Fibroblast of skin of scalp (primary cell): ENCODE data around the gene TAOK3.
"Not testable (repeated sequence)": the region's sequence is repeated elsewhere in the genome, so short reads cannot be mapped to it uniquely, and the experiment has no call there.

Experiments
- DNase-seq: peaks from one replicate; pipeline ENCODE4 v3.0.0-alpha.2; 2013

TAOK3 gene

DNA sequence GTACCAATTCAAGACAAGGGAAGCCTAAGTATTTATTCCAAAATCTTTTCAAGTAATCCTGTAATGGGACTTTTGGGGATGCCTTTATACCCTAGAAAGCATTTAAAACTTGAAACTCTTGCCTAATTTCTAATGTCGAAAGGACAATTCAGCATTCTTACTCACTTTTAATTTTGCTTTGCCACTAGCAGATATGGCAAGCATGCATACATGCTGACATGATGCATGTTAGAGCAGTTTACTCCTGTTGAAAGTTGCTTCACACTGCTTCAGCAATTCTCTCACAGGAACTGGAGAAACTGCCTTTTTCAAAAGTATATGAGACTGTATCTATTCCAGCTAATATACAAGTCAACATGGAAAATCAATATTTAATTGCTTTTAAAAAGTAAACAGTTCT is 79.9 kb downstream of the TAOK3 start:
- no peak for DNase-seq

- no peak for DNase-seq
Measured at GRCh38 chr12:118290130-118290529, 82.6 kb downstream of the TAOK3 start.

DNA sequence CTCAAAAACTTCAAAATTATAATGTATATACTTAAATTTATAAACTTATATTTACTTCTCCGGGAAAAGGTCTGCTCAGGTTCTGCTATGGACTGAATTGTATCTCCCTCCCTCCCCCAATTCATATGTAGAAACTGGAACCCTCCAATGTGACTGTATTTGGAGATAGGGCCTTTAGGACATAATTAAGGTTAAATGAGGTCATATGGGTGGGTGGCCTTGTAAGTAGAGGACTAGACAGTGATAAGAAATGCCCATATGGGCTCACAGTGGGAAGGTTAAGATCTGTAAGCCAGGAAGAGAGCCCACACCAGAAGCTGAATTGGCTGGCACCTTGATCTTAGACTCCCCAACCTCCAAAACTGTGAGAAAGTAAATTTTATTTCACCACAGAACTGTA is 84.5 kb downstream of the TAOK3 start:
- no peak for DNase-seq

- no peak for DNase-seq
Measured at GRCh38 chr12:118287728-118288127, 85.0 kb downstream of the TAOK3 start.

DNA sequence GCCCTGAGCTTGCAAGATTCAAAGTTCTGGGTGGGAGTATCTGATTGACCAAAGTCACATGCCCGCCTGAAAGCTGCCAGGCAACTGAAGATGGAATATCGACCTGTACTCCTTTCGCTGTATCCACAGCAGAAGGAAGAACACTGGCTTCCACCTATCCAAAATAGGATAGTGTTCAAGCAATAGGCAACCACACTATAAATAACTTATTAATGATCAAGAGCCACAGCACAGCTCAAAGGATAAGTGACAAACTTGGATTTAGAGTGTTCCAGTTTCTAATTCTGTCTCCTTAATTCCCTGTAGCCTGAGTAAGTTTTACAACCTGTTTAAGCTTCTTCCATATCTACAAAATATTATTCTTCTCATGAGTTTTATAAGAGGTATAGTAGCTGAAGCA is 89.9 kb downstream of the TAOK3 start:
- DNase-seq, result no peak

- DNase-seq, result not testable (repeated sequence)
Measured at GRCh38 chr12:118278288-118278687, 94.4 kb downstream of the TAOK3 start.

- no peak for DNase-seq
Measured at GRCh38 chr12:118274066-118274465, 98.6 kb downstream of the TAOK3 start.

DNA sequence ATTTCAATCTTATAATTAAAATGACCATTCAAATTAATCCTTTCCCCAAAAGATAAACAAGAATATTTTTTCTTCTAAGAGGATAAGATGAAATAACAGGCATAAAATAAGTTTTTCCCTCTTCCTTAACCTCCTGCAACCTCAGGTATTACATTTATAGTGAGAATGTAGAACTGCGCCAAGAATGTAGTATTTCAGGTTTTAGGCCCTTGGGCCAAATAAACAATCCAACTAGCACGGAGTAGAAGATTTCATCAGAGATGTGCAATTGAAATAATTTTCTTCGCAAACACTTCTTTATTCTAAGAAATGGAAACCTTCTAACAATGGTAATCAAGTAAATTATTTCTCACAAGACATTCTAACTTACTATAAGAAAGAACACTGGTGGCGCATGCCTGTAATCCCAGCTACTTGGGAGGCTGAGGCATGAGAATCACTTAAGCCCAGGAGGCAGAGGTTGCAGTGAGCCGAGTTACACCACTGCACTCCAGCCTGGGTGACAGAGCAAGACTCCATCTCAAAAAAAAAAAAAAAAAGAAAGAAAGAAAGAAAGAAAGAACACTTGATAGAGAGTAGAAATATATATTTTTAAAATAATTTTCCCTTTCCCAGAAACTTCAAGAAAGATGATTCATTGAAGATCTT is 100.8 kb downstream of the TAOK3 start:
- DNase-seq, result no peak

DNA sequence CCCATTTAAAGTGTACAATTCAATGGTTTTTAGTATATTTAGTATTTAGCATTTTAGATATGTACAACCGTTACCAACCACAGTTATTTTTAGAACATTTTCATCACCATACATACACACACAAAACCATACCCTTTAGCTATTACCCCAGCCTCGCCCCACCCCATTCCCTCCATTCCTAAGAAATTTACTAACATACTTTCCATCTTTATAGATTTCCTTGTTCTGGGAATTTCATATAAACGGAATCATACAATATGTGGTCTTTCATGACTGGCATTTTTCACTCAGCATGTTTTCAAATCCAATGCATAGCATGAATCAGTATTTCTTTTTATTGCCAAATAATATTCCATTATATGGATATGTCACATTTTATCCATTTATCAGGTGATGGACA is 101.5 kb downstream of the TAOK3 start:
- DNase-seq, result peak; percentile 42

DNA sequence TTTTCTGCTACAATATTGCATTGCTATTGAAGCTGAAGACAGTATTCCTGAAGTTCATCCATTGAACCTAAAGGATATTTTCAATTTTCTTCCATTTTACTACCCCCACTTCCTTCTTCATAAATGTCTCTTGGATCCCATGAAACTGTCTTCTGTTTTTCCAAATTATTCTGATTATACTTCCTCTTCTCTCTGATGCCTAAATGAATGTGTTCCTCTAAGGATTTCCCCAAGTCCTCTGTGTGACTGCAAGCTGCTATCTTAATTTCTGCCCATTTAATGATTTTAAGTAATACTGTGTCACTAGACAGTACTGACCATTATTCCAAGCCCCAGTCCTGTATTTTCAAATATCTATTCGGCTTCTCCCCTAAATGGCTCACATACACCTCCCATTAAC is 102.9 kb downstream of the TAOK3 start:
- DNase-seq, result no peak

GRCh38 chr12:118259079-118259478 is 113.6 kb downstream of the TAOK3 start:
- no peak for DNase-seq

DNA sequence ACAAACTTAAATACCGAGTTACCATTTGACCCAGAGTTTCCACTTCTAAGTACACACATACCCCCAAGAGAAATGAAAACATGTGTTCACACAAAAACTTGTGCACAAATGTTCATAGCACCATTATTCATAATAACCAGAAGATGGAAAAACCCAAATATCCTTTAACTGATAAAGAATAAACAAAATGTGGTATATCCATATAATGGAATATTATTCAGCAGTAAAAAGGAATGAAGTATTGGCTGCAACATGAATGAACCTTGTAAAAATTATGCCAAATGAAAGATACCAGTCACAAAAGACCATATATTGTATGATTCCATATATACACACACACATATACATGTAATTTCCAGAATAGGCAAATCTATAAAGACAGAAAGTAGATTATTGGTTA is 116.4 kb downstream of the TAOK3 start:
- no peak for DNase-seq

- DNase-seq, result no peak
Measured at GRCh38 chr12:118249547-118249946, 123.2 kb downstream of the TAOK3 start.

GRCh38 chr12:118245886-118246285 is 126.8 kb downstream of the TAOK3 start:
- DNase-seq, result not testable (repeated sequence)

DNA sequence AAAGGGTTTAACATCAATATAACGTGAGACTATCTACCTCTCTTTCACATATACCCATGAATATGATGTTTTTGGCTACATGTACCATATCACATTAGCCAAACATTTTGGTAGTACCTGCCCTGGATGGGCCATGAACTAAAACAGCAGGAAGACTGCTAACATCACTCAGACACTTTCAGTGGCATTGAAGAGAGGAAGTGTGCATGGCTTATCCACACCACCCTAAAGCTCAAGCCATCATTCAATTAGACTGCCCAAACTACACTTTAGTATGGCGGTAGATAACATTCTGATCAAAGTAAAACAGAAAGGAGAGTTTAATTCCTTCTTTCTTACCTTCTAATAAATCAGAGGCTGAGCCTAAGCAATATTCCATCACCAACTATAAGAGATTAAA is 133.8 kb downstream of the TAOK3 start:
- no peak for DNase-seq

- DNase-seq, result no peak
Measured at GRCh38 chr12:118237908-118238307, 134.8 kb downstream of the TAOK3 start.

- no peak for DNase-seq
Measured at GRCh38 chr12:118237052-118237665, 135.5 kb downstream of the TAOK3 start.

DNA sequence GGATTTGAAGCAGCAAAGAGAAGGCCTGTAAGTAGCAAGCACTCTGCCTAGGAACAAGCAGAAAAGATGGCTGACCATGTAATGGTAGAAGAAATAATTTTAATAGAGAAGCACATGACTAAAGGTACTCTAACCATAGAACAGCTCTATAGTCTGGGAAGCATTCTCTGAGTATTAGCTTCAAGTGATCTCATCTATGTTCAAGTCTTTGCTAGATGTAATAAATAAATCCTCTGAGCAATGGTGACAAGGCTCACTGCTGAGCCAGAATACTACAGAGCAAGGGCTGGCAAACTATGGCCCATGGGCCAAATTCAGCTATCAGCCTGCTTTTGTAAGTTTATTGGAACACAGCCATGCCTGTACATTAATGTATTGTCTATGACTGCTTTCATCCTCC is 152.0 kb downstream of the TAOK3 start:
- DNase-seq, result no peak

DNA sequence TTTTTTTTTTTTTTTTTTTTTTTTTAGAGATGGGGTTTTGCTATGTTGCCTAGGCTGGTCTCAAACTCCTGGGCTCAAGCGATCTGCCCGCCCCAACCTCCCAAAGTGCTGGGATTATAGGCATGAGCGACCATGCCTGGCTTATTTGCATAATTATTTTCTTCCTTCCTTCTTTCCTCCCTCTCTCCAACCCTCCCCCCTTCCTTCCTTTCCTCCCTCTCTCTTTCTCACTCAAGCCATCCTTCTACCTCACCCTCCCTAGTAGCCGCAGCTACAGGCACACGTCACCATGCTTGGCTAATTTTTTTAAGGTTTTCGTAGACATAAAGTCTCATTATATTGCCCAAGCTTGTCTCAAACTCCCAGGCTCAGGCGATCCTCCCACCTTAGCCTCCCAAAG is 152.9 kb downstream of the TAOK3 start:
- no peak for DNase-seq

GRCh38 chr12:118219106-118219505 is 153.6 kb downstream of the TAOK3 start:
- no peak for DNase-seq

DNA sequence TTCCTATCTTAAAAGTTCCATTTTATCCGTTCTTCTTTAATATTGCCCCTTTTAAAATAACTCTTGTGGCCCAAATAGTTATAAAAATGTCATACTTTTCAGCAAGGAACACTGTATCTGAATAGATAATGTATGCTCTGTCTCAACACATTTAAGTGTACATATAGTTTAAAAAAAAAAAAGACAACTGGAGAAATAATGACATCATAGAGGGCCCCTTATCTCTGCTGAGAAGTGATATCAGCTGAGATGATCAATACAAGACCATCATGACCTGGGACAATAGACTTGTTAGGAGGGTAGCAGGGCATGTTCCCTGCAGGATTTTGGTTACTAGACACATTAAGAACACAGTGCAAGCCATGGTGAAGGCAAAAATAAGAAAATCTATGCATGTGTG is 159.3 kb downstream of the TAOK3 start:
- DNase-seq, result no peak

DNA sequence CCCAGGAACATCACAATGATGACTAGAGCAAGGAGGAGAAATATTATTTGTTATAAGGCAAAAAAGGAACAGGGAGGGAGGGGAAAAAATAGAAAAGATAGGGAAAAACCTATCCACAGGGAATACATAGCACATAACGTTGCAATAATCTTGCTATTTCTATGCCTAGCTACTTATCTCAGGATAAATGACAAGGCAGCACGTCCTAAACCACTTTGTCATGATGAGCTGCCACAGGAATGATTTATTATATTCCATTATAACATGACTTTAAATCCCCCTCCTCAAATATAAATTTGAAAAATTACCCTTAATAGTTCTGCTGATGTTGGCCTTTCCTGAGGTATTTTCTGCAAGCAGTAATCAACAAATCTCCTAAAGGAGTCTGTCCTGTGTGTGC is 160.1 kb downstream of the TAOK3 start:
- no peak for DNase-seq

DNA sequence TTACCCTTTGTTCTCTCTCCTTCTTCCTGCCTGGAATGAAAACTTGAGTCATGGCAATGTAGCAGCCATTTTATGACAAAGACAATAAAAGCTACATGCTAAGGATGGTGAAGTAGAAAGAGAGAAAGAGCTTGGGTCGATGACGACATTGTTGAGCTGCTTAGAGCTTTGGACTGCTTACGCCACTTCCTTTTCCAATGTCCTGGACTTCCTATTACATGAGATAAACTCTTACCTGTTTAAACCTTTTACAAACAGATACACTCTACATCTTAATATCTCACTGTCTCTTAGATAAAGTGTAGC is 166.6 kb downstream of the TAOK3 start:
- no peak for DNase-seq

DNA sequence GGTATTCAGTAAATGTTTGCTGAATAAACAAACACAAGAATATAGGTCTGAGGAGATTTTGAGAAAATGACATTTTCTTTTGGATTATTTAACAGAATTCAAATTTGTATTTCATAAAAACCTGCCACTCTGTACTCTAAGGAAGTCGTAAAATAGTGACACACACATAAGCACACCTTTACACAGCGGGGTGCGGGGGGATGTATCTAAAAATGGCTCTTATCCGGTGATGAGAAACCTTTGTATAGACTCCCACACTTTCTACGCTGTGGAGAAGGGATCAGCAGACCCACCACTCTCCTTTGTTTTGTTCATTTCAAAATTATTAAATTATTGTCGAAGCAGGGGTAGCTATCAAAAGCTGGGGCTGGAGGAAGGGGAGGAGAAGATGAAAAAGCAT is 178.7 kb downstream of the TAOK3 start:
- no peak for DNase-seq

DNA sequence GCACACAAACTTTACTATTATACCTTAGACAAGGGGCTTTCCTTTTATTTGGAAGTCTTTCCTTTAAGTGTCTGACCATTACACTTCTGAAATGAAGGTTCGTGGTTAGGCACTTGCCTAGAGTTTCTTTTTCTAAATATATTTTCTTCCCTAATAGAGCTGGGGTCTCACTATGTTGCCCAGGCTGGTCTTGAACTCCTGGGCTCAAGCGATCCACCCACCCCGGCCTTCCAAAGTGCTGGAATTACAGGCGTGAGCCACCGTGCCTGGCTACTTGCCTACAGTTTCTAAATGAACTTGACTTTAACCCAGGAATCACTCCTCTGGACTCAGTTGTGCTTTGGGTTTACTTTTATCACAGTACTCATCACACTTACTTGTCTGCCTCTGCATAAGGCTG is 179.2 kb downstream of the TAOK3 start:
- no peak for DNase-seq
